CD4-positive, alpha-beta T cell treated with Interleukin-12 subunit alpha and Interleukin-12 subunit beta, for 1 hour (primary cell): Measurements from ENCODE around the gene IL1RAP.

Experiments used
- DNase-seq: peaks from one replicate; pipeline ENCODE4 v3.0.0-alpha.2; 2020

Gene IL1RAP

DNA sequence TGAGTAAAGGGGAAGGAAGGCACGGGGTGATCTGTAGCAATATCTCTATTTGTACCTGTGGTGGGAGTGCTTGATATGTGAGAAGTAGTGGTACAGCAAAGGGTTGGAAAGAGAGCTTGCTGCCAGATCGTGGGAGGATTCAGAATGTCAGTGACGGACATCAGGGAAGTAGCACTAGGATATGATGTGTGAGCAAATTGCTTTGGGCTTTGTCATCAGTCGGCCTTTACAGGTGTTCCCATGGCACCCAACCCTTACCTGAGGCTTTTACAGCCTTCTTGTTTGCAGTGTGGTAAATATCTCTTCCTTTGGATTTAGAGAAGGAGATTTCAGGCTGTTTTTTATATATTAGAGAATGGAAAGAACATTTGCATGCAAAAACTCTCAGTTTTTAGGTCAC, 29.8 kb downstream of the IL1RAP start:
- no peak for DNase-seq

GRCh38 chr3:190545191-190545590, 31.3 kb downstream of the IL1RAP start:
- DNase-seq: no peak

- DNase-seq: no peak
Measured at GRCh38 chr3:190546881-190547510, 33.1 kb downstream of the IL1RAP start.

DNA sequence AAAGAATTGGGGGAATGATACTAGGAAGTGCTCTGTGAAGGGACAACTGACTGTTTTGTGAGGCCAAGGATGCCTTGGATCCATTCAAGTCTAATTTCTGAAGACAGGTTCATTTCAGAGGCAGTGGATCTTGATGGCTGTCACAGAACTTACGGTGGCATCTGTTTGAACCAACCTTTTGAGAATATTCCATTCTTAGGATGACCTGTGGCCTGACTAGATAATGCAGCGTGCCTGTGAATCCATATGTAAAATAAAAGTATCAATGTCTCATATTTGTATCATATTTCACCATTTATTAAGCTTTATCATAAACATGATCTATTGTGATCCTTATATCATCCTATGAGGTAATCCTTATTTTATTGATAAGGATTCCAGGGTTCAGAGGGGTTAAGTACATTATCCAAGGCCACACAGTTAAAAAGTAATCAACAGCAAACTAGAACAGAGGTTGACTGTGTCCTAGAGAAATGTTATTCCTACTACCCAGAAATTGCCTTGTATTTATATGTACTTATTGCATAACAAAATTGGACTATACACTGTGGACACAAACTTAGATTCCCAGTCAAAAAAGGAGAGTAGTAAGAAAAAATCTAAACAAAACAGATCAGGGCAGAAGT, 34.3 kb downstream of the IL1RAP start:
- no peak for DNase-seq

DNA sequence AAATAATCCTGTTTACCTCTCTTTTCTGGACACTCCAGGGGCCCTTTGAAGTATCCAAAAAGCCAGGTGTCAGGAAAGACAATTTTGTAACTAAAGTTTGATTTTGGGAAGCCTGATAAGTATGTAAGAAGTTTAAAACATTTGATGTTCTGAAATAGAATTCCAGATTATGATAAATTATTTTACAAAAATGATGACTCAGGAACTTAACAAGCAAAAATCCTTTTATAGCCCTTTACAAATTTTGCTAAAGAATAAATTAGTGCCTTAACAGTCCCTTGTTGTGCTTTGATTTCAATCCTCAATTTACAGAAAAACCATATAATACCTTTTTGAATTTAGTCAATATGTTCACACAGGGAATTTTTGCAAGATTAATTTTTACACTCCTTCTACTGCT, 38.1 kb downstream of the IL1RAP start:
- DNase-seq: no peak

- DNase-seq: no peak
Measured at GRCh38 chr3:190552969-190553759, 39.3 kb downstream of the IL1RAP start.

DNA sequence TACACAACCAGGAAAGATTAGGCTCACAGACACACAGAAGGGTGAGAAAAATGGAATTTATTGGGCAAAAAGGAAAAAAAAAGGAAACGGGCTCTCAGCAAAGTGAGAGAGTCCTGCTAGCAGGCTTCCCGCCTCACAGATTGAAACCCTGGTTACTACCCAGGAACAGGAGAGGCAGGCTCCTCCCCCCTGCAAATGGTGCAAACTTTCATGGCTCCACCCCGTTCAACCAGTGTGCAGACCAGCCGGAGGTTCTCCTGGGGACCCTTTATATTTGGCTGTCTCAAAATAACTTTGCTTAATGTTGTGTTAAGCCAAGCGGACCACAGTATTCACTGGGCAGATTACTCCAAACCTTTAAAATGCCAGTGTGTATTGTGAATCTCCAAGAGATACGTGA, 40.3 kb downstream of the IL1RAP start:
- DNase-seq: no peak

GRCh38 chr3:190556351-190556750, 42.5 kb downstream of the IL1RAP start:
- no peak for DNase-seq

- DNase-seq: no peak
Measured at GRCh38 chr3:190557296-190557695, 43.4 kb downstream of the IL1RAP start.

DNA sequence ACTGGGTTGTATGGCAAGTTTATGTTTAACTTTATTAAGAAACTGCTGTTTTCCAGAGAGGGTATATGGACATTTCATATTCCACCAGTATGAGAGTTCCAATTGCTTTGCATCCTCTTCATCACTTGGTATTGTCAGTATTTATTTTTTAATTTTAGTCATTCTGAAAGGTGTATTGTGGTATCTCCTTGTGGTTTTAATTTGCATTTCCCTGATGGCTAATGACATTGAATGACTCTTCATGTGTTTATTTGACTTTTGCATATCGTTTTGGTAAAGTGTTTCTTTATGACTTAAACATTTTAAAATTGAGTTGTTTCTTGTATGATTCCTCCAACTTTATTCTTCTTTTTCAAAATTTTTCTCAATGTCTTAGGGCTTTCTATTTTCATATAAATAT, 44.4 kb downstream of the IL1RAP start:
- DNase-seq: no peak

GRCh38 chr3:190558796-190559195, 44.9 kb downstream of the IL1RAP start:
- no peak for DNase-seq

GRCh38 chr3:190560013-190560895, 46.4 kb downstream of the IL1RAP start:
- DNase-seq: no peak

DNA sequence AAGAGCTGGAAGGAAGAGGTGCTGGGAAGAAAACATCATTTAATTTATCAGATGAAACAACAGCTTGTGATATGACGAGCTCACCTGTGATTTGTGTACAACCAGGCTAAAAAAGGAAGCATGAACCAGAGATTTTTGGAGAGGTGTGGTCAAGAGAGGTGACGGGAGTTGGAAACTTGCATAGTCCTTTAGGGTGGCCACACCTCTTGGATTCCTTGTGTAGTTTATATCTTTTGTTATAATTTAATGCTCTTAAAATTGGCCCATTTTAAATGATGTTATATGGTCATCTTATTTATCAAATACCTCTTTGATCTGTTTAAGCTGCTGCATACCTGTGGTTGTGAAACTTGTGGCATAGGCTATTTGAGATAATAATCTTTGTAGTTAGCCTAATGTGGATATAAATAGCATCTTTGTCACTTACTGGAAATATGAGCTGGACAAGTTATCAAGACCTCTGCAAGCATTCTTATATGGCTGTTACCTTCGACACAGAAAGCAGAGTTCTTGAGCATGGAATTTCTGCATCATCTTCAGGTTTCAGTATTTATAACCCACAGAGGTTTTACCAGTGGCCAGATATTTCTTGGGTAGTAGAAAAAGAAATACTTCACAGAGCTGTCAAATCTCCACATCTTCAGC, 49.1 kb downstream of the IL1RAP start:
- DNase-seq: no peak

DNA sequence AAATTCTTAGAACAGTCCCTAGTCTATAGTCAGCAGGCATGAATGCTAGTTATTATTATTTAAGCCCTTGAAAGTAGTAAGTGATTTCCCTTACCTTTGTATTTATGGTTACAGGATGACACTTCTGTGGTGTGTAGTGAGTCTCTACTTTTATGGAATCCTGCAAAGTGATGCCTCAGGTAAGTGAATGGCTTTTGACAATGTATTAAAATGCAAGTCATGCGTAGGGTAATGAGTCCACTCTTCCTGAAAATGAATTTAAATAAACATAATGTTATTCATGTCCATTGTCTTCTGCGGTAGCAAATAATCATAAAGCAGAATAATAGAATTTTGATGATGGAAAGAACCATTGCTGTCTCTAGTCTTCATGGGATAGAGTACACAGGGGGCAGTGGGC, 50.3 kb downstream of the IL1RAP start:
- DNase-seq: no peak

GRCh38 chr3:190566043-190566933, 52.4 kb downstream of the IL1RAP start:
- DNase-seq: peak; percentile 26

DNA sequence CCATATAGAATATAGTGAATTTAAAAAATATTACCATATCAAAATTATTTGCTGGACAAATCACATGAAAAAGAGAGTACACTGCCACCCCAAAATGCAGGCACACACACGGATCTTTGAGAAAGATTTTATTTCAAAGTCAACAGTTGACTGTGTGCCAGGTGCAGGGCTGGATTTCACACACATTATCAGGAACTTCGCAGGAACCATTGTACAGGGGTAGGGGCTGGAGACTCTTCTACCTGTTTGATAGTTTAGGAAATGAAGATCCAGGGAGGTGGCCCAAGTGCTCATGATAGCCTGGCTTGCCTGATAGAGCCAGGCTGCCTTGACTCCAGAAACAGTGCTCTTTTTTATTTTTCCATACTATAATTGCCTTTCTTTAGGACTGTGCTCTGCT, 54.2 kb downstream of the IL1RAP start:
- no peak for DNase-seq

- no peak for DNase-seq
Measured at GRCh38 chr3:190574473-190574872, 60.6 kb downstream of the IL1RAP start.

DNA sequence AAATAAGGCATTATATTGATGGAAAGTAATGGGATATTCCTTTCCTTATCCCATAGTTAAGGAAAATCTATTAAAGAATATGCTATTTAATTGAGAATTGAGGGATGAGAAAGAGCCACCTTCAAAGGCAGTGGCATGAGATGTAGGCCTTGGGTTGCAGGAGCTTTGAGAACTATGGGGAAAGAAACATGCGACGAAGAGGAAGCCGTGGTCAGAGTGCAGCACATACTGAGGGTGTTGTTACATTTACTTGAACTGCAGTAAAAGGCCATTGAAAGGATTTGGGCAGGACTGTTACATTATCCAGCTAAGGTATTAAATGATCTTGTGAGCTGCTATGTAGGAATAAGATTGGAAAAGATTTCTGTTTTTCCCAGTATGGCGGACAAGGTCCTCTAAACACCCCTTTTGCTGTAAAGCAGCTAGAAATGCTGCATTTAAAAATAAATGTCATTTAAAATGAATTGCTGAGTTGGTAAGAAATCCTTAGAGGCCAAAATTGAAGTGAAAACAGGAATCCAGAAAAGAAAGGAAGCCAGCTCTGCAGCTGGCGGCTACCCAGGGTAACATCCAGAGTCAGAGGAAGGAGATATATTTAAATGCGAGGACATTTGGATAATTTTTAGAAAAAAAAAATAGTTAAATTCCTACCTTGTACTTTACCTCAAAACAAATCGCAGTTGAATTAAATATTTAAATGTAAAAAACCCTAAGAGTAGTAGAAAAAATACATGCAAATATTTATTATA, 61.7 kb downstream of the IL1RAP start:
- DNase-seq: no peak

DNA sequence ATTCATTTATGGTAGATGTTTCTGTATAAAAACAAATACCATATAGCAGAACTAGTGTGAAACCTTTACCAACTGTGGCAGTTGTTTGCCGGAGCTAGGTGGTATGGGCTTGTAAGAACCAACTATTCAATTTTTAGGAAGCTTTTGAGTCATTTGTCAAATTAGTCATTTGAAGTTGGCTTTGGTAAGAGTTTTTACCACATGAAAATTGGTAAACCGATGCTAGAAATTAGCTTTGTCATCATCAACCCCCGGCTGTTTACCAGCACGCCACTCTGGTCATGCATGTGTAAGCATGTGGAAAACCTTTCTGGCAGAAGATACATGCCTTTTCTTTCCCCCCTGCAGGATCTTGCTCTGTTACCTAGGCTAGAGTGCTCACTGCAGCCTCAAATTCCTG, 63.3 kb downstream of the IL1RAP start:
- DNase-seq: no peak

GRCh38 chr3:190579514-190580137, 65.7 kb downstream of the IL1RAP start:
- DNase-seq: no peak
